HG02588 (cell line): ENCODE data around the gene TCF7L2.

Source experiments
- ATAC-seq: cut with Tn5 transposase; IDR thresholded peaks from one replicate; pipeline ENCODE4 v1.9.1; 2021; ENCODE audit warnings: mild to moderate bottlenecking, moderate library complexity; ENCODE audit not compliant: unreplicated experiment

The TCF7L2 gene

DNA sequence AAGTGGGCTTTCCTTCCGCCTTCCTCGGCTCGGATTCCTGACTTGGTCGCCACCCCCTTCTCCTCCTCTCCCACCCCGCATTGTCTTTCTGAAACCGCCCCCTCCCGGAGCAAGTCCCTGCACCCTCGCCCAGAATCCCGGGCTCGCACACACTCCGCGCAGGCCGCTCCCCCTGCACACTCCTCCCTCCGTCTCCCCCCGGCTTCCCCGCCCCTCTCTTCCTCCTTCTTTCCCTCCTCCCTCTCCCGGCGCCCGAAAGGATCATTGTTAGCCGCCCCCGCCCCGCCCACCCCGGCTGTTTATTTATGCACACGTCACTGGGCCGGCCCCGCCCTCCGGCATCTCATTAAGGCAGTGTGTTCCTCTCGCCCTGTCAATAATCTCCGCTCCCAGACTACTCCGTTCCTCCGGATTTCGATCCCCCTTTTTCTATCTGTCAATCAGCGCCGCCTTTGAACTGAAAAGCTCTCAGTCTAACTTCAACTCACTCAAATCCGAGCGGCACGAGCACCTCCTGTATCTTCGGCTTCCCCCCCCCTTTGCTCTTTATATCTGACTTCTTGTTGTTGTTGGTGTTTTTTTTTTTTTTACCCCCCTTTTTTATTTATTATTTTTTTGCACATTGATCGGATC lies at the start of gene TCF7L2:
TSS of gene TCF7L2 (plus strand) at position 373 of the 633 bp plus-strand sequence. CDS start 510 bp downstream, outside the sequence.
- ATAC-seq = peak; percentile 53

DNA sequence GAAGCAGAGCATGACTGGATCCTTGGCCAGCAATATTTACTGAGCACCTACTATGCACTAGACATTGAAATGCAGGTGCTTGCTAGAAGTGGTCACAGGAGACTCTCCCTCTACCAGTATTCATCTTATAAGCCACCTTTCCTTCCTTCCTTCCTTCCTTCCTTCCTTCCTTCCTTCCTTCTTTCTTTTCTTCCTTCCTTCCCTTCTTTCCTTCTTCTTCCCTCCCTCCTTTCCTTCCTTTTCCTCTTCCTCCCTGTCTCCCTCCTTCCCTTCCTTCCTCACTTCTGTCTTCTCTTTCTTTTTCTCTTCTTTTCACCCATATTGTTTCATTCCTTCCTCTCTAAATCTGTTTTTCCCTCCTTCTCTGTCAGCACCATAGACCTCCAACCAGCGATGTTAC lies 47.3 kb upstream of the TCF7L2 start:
- no peak for ATAC-seq

DNA sequence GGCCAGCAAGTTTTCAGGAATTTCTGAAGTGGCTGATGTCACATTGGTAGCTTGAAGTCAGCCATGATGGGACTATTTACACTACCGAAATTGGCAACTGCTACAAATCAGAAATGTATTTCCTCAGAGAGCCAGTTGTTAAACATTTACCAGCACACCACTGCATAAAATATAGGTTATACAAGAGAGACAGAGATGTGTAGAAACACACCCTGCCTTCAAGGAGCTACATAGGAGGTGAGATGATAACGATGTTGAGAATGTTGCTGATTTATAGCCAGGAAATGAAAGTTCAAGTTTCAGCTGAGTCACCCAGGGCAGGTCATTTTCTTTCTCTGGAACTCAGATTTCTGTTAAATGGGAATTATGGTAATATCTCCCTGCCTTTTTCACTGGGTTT lies 46.0 kb upstream of the TCF7L2 start:
- ATAC-seq = no peak

DNA sequence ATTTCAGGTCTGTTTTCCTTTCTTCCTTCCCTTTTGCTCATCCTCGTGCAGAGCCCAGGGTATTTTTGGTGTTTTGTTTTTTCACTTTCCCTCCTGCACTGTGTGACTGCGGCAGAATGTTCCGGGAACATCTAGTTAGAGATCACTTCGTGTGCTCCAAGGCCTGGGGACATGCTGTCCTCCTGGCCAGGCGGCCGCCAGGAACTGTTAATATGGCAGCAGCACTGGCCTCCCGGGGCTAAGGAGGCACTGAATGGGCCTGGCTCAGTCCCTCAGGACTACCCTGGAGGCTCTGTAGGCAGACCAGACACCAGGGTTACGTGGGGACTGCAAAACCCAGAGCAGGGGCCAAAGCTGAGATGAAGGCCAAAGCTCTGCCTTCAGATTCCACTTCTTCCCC lies 43.1 kb upstream of the TCF7L2 start:
- ATAC-seq = no peak

DNA sequence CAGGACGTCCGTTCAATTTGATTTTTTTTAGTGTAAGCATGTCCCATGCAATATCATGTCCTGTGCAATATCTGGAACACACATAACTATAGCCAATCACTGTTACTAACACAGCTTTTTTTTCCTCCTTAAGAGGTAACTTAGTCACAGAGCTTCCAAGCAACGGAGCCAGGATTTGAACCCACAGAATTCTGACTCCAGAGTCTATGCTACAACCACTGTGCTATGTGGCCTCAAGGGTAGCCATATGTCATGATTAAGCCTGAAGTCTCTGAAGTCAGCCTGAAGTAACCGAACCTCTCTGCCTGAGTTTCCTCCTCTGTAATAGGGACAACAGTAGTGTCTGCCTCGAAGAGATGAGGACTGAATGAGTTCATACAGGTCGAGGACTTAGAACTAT lies 42.2 kb upstream of the TCF7L2 start:
- no peak for ATAC-seq

DNA sequence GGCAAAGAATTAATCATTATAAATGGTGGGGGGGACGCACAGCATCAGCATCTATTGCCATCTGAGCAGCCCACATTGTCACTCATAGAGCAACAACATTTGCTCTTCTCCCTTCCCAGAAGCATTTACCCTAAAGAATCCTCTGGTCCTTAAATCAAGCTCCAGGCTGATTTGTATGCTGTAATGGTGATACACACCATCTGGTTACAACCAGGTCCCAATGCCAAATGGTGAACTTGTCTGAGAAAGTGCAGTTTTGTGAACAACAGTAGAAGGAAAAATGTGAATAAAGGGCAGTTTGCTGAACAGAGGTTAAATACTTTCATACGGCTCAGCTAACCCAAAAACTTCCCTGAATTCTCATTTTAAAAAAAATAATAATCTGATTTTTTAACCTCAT lies 38.8 kb upstream of the TCF7L2 start:
- no peak for ATAC-seq

DNA sequence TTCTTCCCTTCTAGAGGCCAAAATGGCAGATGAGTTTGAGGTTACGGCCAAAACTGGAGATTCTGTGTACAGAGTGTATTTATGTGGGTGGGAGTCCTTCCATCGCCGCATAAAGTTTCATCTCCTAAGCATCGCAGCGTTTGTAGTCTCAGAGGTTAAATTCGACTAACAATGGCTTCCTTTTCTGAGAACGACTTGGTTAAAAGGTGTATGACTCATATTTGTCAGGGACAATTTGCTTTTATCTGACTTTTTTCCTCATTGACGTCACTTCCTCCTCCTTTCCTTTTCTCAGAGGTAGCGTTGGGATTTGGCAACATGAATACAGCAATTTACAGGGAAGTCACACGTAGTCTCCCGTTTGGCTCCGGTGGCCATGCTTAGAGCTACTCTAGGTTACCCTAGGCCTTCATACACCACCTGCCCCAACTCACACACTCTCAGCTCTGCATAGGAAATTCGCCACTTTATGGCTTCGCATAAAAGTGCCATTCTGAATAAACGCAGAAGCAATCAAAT lies 37.6 kb upstream of the TCF7L2 start:
- ATAC-seq = no peak

DNA sequence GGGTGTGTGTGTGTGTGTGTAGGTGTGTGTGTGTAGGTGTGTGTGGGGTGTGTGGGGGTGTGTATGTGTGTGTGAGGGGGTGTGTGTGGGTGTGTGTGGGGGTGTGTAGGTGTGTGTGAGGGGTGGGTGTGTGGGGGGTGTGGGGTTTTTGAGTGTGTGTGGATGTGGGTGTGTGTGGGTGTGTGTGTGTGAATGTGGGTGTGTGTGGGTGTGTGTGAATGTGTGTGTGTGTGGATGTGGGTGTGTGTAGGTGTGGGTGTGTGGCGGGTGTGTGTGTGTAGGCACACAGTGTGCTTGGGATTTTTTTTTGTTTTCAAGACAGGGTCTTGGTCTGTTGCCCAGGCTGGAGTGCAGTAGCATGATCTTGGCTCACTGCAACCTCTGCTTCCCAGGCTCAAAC lies 36.8 kb upstream of the TCF7L2 start:
- no peak for ATAC-seq

DNA sequence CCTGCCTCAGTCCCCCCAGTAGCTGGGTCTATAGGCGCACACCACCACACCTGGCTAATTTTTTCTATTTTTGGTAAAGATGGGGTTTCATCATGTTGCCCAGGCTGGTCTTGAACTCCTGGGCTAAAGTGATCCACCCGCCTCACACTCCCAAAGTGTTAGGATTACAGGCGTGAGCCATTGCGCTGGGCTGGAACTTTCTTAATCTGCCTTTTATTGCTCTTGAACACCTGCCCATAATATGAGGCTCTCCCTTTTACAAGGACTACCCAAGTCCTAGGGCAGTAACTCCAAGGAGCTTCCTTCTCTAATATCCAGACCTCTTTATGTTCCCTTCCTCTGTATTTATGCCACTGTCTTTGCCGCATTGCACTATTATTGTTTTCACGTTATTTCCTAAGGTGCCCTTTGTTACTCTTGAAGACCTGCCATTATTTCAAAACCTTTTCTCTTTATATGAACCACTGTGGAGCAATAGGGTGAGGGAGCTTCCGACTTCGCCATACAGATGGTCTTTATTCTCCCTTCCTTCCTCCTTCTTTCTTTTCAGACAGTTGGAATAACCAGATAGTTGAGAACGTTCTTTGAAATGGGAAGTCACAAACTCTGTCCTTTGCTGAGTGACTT lies 36.3 kb upstream of the TCF7L2 start:
- ATAC-seq = no peak

DNA sequence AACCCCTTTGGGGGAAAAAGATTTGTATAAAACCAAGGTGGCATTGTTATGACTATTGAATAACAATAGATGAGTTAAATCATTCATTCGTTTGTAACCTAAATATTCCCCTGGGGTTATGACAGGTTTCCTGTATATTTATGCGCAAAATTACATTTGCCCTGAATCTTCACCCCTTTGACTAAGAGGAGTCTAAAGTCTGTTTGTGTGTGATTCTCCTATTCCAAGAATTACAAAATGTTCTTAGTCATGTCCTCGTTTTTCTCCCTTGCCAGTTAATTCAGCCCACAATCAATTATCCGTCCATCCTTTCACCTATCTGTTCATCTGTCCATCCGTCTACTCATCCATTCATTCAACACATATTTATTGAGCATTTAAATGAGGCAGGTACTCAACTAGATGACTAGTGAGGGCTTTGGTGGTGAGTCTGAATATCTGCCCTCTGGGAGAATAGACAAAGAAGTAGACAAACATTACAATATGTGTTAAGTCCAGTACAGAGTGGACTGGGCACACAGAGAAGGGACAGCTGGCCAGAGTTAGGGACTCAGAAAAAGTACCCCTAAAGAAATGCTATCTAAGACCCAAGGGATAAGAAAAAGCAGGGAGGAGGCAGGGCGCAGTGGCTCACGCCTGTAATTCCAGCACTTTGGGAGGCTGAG lies 35.6 kb upstream of the TCF7L2 start:
- ATAC-seq = no peak

DNA sequence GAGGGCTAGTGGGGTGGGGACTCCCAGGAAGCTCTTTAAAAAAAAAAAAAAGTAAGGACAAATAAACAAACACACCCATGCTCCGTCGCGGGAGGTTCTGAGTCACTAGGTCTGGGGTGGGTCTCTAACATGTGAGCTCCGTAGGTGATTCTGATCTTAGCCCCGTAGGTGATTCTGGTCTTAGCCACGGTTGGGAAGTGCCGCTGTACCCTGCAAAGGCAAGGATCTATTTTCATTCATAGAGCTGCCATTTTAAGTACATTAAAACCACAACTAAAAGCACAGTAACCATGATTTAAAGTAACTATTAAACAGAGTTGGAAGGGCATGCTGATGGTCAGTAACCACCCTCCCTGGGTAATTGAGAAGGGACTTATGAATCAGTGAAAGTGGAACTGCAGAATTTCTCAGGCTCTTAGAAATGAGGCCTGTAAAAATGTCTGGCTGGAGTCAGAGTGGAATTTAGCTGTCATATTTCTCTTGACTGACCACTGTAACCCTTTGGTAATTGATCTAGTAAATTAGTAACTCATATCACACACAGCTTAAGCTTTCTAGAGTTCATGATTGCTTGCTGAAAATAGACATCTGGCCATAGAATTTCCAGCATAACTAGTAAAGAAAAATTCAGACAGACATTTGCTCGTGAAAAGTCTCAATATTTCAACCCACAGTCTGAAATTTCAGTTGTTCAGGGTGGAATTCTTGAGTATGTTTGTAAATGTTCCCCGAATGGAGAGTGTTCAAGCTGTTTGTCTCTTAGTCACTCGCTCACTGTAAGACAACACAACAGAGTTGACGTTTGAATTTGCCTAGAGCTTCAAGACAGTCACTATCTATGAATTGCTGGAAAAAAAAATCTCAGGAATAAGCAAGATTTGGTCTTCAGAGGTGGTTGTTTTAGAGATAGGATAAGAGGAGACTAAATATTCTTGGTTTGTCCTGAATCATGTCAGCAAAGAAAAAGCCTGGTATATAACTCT lies 34.2 kb upstream of the TCF7L2 start:
- no peak for ATAC-seq

DNA sequence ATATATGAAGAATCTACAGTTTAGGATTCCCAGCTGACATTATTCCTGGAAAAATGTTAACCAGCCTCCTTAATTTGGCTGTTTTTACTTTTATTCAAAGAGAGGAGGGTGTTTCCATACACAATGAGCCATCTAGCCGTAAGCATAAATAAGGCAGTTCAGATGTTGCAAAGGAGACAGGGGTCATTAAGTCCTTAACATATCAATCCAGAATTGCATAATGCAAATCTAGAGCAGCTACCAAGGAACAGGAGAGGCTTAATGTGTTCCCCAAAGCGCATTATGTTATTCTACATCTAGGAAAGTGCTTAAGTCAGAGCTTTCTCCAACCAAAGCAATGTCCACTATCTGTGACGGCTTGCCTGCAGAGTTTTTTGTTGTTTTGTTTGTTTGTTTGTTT lies 32.4 kb upstream of the TCF7L2 start:
- no peak for ATAC-seq

DNA sequence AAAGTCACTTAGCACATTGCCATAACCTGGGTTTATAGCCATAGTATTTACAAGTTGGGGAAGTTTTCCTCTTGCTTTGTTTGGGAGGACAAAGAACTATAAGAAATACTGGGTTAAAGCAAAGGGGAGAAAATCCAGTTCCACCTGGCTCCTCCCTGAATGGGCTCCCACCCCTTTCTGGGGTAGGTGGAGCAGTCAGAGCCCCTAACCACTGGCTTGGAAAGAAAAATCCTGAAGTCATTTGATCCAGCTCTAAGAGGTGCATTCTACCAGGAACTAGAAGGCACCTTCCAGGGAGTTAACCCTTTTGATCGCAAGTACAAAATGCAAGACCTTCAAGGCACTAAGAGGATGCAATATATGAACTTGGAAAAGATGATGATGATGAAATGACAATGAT lies 31.3 kb upstream of the TCF7L2 start:
- ATAC-seq = no peak

DNA sequence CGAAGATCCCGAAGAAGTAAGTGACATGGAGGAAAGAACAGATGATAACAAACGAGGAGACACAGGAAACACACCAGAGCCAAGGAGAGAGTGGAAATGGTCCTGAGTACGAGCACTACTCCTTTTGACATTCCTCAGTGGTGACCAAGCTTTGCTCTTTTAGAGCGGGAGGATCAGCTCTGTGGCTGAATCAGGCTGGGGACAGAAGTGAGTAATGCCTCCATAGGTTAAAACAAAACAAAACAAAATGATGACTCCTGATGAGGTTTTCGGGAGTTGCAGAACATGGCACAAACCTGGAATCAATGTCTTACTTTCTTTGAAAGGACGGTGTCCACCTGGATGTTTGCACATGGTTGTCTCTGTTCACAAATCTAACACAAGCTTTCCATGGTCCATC lies 30.3 kb upstream of the TCF7L2 start:
- ATAC-seq = no peak

DNA sequence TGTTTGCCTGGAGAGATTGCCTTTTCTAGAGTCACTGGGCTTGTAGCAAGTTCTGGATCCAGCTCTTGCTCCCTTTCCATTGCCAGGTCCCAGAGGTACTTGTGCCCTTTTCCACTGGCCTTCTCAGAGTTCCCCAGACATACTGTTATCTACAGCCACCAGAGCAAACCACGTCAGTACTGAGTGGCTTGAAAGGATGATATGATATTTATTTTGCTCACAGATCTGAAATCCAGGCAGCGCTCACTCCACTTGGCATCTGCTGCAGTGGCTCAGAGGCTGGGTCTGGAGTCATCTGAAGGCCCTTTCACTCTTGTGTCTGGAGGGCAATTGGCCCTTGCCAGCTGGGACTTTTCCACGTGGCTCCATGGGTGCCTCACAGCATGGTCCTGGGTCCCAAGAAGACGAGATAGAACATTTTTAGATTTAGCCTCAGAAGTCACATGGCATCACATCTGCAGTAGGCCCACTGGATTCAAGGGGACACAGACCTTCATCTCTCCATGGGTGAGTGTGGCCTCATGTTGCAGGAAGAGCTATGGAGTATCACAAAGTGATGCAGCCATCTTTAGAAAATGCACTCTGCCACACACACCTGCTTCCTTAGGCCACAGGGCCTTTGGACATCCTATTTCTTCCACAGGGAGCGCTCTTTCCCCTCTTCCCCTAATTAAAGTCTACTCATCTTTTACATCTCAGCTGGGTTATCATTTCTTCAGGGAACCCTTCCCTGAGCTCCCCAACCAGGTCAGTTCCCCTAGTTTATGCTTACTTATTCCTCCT lies 22.9 kb upstream of the TCF7L2 start:
- no peak for ATAC-seq

DNA sequence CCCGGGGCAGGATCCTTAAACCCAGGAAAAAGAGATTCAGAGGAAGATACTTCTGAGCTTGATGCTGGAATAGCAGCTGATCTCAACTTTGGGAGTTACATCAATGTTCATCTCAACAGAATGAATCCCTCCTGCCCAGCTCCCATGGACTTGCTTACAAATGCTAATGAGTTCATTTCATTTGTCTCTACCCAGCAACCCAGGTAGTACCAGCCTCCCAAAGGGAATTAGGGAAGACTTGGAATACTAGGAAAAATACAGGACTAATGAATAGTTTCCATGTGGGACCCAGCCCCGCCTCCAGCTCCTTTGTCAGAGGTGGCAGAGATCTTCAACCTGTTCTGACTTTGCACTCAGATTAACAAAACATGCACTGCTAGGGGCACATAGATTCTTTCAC lies 22.1 kb upstream of the TCF7L2 start:
- no peak for ATAC-seq

DNA sequence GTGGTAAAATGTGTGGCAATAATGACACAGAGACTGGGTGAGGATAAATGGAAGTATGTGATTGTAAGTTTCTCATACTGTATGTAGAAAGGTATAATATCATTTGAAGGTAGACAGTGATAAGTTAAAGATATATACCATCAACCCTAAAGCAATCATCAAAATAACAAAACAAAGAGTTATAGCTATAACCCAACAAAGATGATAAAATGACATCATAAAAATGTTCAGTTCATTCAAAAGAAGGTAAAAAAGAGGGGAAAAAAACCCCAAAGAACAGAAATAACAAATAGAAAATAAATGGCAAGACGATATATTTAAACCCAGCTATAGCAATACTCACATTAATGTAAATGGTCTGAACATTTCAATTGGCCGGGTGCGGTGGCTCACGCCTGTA lies 17.4 kb upstream of the TCF7L2 start:
- ATAC-seq = no peak

DNA sequence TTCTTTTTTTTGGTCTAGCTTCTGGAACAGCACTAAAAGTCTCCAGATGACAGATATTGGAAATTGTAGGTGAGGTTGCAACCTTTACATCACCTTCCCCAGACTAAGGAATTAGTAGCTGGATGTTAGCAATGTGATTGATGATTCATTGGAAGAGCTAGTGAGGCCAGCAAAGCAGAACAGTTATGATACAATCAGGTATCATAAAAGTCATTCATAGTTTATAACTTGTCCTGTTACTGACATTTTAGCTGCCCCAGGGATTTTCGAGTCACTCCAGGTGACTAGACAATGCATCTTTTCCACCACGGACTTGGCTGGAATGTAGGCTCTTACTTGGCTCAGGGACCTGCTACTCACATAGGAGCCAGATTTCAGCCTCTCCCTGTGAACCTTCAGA lies 15.9 kb upstream of the TCF7L2 start:
- ATAC-seq = no peak

DNA sequence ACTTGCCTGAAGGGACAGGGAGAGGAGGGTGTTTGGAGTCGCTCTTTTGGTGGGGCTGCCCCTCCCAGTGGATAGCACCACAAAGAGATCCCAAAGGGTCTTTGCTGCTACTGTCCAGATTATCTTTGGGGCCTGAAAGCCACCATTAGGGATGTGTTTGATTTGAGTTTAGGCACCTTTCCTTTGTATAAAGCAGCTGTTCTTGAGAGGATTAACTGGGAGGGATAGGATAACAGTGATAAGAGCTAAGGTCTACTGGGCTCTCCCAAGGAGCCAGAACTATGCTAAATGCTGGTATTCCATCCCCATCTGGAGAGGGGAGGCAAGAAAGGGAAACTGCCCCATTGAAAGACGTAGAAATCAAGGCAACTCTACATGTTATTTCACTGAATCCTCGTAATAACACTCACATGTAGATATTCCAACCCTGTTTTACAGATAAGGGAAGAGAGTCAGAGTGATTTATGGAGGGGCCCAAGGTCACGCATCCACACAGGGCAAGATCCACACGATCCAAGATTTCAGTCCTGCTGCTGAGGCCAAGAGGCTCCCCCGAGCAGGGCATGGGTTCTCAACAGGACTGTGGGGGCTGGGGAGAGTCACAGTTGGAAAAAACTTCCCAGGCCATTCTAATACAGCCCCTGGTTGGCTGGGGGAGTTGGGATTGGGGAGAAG lies 11.1 kb upstream of the TCF7L2 start:
- ATAC-seq = no peak

DNA sequence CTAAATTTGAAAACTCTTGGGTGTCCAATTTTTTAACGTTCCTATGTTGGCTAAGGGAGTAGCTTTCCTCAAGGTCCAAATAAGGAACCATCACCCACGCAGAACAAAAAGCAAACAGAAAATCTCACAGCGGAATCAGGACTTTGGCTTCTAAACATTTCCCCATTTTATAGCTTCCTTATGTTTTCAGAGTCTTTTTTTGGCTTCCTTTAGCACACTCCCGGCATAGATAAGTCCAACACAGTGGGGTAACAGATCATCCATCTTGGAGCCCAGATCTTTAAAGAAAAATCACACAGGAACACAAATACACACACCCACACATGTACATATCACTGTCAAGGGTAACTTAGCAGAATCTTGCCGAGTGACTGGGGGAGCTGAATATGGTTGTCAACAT lies 4.2 kb upstream of the TCF7L2 start:
- ATAC-seq = no peak
